GM12878 (cell line): ENCODE data around the gene CCNH. TPM values are rescaled to one million over a fixed set of nuclear protein-coding genes. Genes with fewer than 3 reads are reported as not detected.

Experiments
- ATAC-seq: fragments of 200-7000 bp; cut with Tn5 transposase; 3 replicates; pipeline ENCODE4 v1.9.1; 2020; ENCODE audit warnings: mild to moderate bottlenecking, moderate library complexity
- BruUV-seq: library from RNA; stranded (reverse); fragments of 400-500 nt; replicated peaks from 2 replicates; lab custom pipeline; 2021; lab: Mats Ljungman, UMichigan
- CTCF ChIA-PET: fragments of 300-600 bp; sonication (Branson Sonifier 250); formaldehyde crosslinking; extraction: SDS; loops from one replicate; lab custom pipeline; 2021; ENCODE audit warnings: inconsistent platforms; lab: Yijun Ruan, JAX
- POLR2A ChIA-PET: fragments of 350-600 bp; formaldehyde crosslinking; extraction: SDS; loops from one replicate; lab custom pipeline; 2021; ENCODE audit warnings: inconsistent platforms; lab: Charles Lee
- RAD21 ChIA-PET: fragments of 300-600 bp; sonication (Branson Sonifier 250); formaldehyde crosslinking; loops from one replicate; lab custom pipeline; 2023; ENCODE audit warnings: antibody characterized with exemption; ENCODE audit not compliant: unreplicated experiment; lab: Charles Lee
- SMC1A ChIA-PET: fragments of 300-600 bp; sonication (Branson Sonifier 250); formaldehyde crosslinking; loops from one replicate; lab custom pipeline; 2023; ENCODE audit not compliant: unreplicated experiment, uncharacterized antibody; lab: Charles Lee
- DNase-seq: peaks from one replicate; pipeline ENCODE4 v3.0.0-alpha.2; 2011; ENCODE audit warnings: low read depth, low spot score
- FAIRE-seq: peaks from 3 replicates; lab custom pipeline; 2011; peaks lifted over from hg19 to GRCh38; lab: Jason Lieb, UNC
- H2AFZ ChIP-seq: 2 replicates; pipeline ENCODE4 v1.6.0; 2011; ENCODE audit warnings: low read depth, low read length, control low read depth; ENCODE audit not compliant: control insufficient read depth
- H3K27ac ChIP-seq: 2 replicates; pipeline ENCODE4 v1.5.1; 2011; ENCODE audit warnings: control low read depth; ENCODE audit not compliant: control insufficient read depth, insufficient read depth
- H3K27me3 ChIP-seq, 2 experiments: replicated peaks in 1 of 2; 2 replicates each; pipeline versions ENCODE4 v1.6.0 to v1.6.1; 2011; ENCODE audit warnings: low read length in 1 of 2; ENCODE audit not compliant: control insufficient read depth in 2 of 2, insufficient read depth in 2 of 2
- H3K36me3 ChIP-seq, 2 experiments: 2 replicates each; pipeline ENCODE4 v1.5.1; 2011; ENCODE audit warnings: low read length in 1 of 2; ENCODE audit not compliant: control insufficient read depth in 2 of 2, insufficient read depth in 2 of 2
- H3K4me1 ChIP-seq: 2 replicates; pipeline ENCODE4 v1.6.1; 2011; ENCODE audit warnings: mild to moderate bottlenecking, low read length, moderate library complexity, mixed read lengths; ENCODE audit not compliant: control insufficient read depth, insufficient read depth
- H3K4me2 ChIP-seq: 2 replicates; pipeline ENCODE4 v1.6.0; 2011; ENCODE audit warnings: control low read depth; ENCODE audit not compliant: control insufficient read depth, insufficient read depth
- H3K4me3 ChIP-seq: fragments of 200-600 bp; sonication (generic); 2 replicates; pipeline ENCODE4 v1.5.1; 2016
- H3K79me2 ChIP-seq: 2 replicates; pipeline ENCODE4 v1.6.0; 2011; ENCODE audit warnings: low read length; ENCODE audit not compliant: control insufficient read depth, insufficient read depth
- H3K9ac ChIP-seq: 2 replicates; pipeline ENCODE4 v1.8.0; 2011; ENCODE audit warnings: low read length, control low read depth, mixed read lengths; ENCODE audit not compliant: control insufficient read depth, insufficient read depth
- H3K9me3 ChIP-seq: replicated peaks from 3 replicates; pipeline ENCODE4 v1.5.1; 2011; ENCODE audit warnings: mild to moderate bottlenecking, low read length; ENCODE audit not compliant: control insufficient read depth, insufficient read depth
- H4K20me1 ChIP-seq: 2 replicates; pipeline ENCODE4 v1.6.0; 2011; ENCODE audit not compliant: control insufficient read depth, insufficient read depth
- ETV6 ChIP-seq, 2 experiments: fragments of 450-650 bp in 1 of 2; IDR thresholded peaks in 1 of 2; conservative IDR thresholded peaks in 1 of 2; 2 replicates each; pipeline ENCODE4 v1.6.1; 2014; ENCODE audit warnings: antibody characterized with exemption in 1 of 2, borderline replicate concordance in 1 of 2, low read depth in 1 of 2, mild to moderate bottlenecking in 1 of 2, moderate library complexity in 1 of 2
- GATAD2B ChIP-seq: fragments of 450-650 bp; conservative IDR thresholded peaks from 2 replicates; pipeline ENCODE4 v1.6.1; 2017; ENCODE audit warnings: low read depth, mild to moderate bottlenecking, moderate library complexity
- HCFC1 ChIP-seq: fragments of 150-350 bp; IDR thresholded peaks from 2 replicates; pipeline ENCODE4 v1.6.1; 2014; ENCODE audit warnings: low read length
- HDGF ChIP-seq: fragments of 450-650 bp; IDR thresholded peaks from 2 replicates; pipeline ENCODE4 v1.6.1; 2016; ENCODE audit warnings: antibody characterized with exemption
- KDM1A ChIP-seq: fragments of 200-600 bp; sonication (generic); IDR thresholded peaks from 2 replicates; pipeline ENCODE4 v1.6.1; 2016; ENCODE audit warnings: borderline replicate concordance
- NFIC ChIP-seq: IDR thresholded peaks from 2 replicates; pipeline ENCODE4 v1.6.1; 2012; ENCODE audit warnings: low read depth, mild to moderate bottlenecking, inconsistent platforms, low read length, moderate library complexity
- NRF1 ChIP-seq: conservative IDR thresholded peaks from 2 replicates; pipeline ENCODE4 v1.6.1; 2011; ENCODE audit warnings: mild to moderate bottlenecking, low read depth, low read length, improper control_type of control experiment
- PAX8 ChIP-seq: fragments of 450-650 bp; IDR thresholded peaks from 2 replicates; pipeline ENCODE4 v1.6.1; 2017; ENCODE audit warnings: mild to moderate bottlenecking, moderate library complexity
- SPI1 ChIP-seq: IDR thresholded peaks from 2 replicates; pipeline ENCODE4 v1.6.1; 2011; ENCODE audit warnings: low read depth, mild to moderate bottlenecking, low read length, moderate library complexity, borderline replicate concordance; ENCODE audit not compliant: insufficient read depth
- SREBF1 ChIP-seq: IDR thresholded peaks from 2 replicates; pipeline ENCODE4 v1.6.1; 2012; ENCODE audit warnings: mild to moderate bottlenecking, low read length
- SREBF2 ChIP-seq: IDR thresholded peaks from 2 replicates; pipeline ENCODE4 v1.6.1; 2012; ENCODE audit warnings: mild to moderate bottlenecking, low read length
- ZNF622 ChIP-seq: fragments of 450-650 bp; IDR thresholded peaks from 2 replicates; pipeline ENCODE4 v1.6.1; 2017; ENCODE audit warnings: mild to moderate bottlenecking, inconsistent platforms
- WGBS: methylation state at CpG from one replicate; pipeline ENCODE4 v1.1.6; 2016; ENCODE audit warnings: low lambda C conversion rate; ENCODE audit not compliant: insufficient replicate concordance, insufficient coverage; ENCODE audit errors: missing lambda C conversion rate; 5-methylcytosine and 5-hydroxymethylcytosine counted together
- in situ Hi-C: fragments of 300-500 bp; cut with MboI; formaldehyde crosslinking; loops from 9 replicates; pipeline ENCODE4 v1.14.3; 2018; ENCODE audit warnings: mixed read lengths
- intact Hi-C: fragments of 100-400 bp; cut with micrococcal nuclease; formaldehyde crosslinking; loops from one replicate; pipeline ENCODE4 v1.14.2; 2022; ENCODE audit not compliant: unreplicated experiment
- polyA plus RNA-seq, 11 experiments: library from polyadenylated mRNA; depleted of rRNA in 4 of 11; unstranded in 6 of 11; stranded (reverse) in 5 of 11; fragments of >200 nt; fragmentation: Nextera tagmentation in 4 of 11; fragmentation: Illumina TruSeq in 1 of 11; extraction: Ambion mirVana in 4 of 11; extraction: Trizol in 1 of 11; gene quantifications; 1 replicate in 1 of 11; 2 replicates in 10 of 11; pipeline versions ENCODE4 v1.2.1 to v1.2.3, GENCODE V29; 2011 to 2016; ENCODE audit warnings: inconsistent platforms in 2 of 11, missing spikeins in 2 of 11, low read depth in 1 of 11
- total RNA-seq, 4 experiments: library from RNA; depleted of rRNA in 3 of 4; stranded (reverse); fragments of >200 nt in 3 of 4; fragmentation: Illumina TruSeq in 1 of 4; extraction: Trizol in 1 of 4; gene quantifications; 2 replicates each; pipeline versions ENCODE4 v1.2.1 to v1.2.3, GENCODE V29; 2013 to 2021
- TF ChIP-seq, protein P1 (sequence below): fragments of 450-650 bp; IDR thresholded peaks from 2 replicates; pipeline ENCODE4 v1.6.1; 2016; ENCODE audit warnings: mild to moderate bottlenecking
- TF ChIP-seq, protein P2 (sequence below): fragments of 450-650 bp; IDR thresholded peaks from 2 replicates; pipeline ENCODE4 v1.6.1; 2017; ENCODE audit warnings: mild to moderate bottlenecking, low read depth, inconsistent platforms; ENCODE audit not compliant: poor library complexity, severe bottlenecking
- TF ChIP-seq, protein P3 (sequence below): fragments of 150-350 bp; IDR thresholded peaks from 2 replicates; pipeline ENCODE4 v1.6.1; 2014; ENCODE audit warnings: mild to moderate bottlenecking, low read depth, low read length

Gene CCNH
- total and polyA plus RNA-seq, 10 of the 15 experiments (the other 5 are each of a cell fraction or from before 2014, with no cell fraction given), result 43.9 to 116 (median 81.4) TPM

DNA sequence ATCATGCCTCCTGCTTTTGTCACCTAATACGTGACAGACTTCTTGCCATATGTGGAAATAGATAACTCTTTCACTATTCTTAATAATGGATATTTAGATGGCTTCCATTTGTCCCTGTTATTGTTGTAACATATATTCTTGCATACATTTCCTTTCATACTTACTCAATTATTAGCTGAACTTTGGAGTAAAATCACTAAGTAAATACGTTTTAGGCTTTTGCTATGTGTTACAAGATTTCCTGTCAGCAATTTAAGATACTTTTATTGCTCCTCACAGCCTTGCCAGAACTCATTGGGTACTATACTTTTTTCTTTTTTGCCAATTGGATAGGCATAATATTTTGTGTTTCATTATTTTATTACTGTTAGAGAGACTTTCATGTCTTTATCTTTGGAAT is 26.9 kb downstream of the CCNH start:
- Histone ChIP-seq H3K9me3 (no peaks in the 10 kb centered on the region), H3K4me2 (no peak overlapping the region), H4K20me1 (no peaks in the 10 kb centered on the region), H3K4me1 (no peaks in the 10 kb centered on the region), H3K9ac (no peak overlapping the region), H3K27ac (no peak overlapping the region), H3K4me3 (no peak overlapping the region), H2AFZ (no peak overlapping the region), H3K36me3 (peaks cover 0 to 24% of the 10 kb centered on the region in 2 experiments; a peak in 3 of 4 replicates), H3K27me3 (no peaks in the 10 kb centered on the region), H3K79me2 (no peaks in the 10 kb centered on the region)
- no TSS peak for BruUV-seq
- CTCF ChIA-PET, result interaction anchor here (1.3 to 1.7 kb wide), 3 partner anchors 14 to 319 kb away, joined by 3 to 11 read pairs (median 10); no protein-coding TSS in a partner anchor
- TF ChIP-seq, protein P1, sequence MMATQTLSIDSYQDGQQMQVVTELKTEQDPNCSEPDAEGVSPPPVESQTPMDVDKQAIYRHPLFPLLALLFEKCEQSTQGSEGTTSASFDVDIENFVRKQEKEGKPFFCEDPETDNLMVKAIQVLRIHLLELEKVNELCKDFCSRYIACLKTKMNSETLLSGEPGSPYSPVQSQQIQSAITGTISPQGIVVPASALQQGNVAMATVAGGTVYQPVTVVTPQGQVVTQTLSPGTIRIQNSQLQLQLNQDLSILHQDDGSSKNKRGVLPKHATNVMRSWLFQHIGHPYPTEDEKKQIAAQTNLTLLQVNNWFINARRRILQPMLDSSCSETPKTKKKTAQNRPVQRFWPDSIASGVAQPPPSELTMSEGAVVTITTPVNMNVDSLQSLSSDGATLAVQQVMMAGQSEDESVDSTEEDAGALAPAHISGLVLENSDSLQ, result no peak
- TF ChIP-seq SREBF2, result no peak
- TF ChIP-seq, protein P2, sequence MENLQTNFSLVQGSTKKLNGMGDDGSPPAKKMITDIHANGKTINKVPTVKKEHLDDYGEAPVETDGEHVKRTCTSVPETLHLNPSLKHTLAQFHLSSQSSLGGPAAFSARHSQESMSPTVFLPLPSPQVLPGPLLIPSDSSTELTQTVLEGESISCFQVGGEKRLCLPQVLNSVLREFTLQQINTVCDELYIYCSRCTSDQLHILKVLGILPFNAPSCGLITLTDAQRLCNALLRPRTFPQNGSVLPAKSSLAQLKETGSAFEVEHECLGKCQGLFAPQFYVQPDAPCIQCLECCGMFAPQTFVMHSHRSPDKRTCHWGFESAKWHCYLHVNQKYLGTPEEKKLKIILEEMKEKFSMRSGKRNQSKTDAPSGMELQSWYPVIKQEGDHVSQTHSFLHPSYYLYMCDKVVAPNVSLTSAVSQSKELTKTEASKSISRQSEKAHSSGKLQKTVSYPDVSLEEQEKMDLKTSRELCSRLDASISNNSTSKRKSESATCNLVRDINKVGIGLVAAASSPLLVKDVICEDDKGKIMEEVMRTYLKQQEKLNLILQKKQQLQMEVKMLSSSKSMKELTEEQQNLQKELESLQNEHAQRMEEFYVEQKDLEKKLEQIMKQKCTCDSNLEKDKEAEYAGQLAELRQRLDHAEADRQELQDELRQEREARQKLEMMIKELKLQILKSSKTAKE, result no peak
- TF ChIP-seq ZNF622, result no peak
- no peak for TF ChIP-seq SPI1
- no peak for TF ChIP-seq KDM1A
- TF ChIP-seq NFIC, result no peak
- TF ChIP-seq HDGF, result no peak
- no peak for TF ChIP-seq GATAD2B
- no peak for TF ChIP-seq PAX8
- TF ChIP-seq, protein P3, sequence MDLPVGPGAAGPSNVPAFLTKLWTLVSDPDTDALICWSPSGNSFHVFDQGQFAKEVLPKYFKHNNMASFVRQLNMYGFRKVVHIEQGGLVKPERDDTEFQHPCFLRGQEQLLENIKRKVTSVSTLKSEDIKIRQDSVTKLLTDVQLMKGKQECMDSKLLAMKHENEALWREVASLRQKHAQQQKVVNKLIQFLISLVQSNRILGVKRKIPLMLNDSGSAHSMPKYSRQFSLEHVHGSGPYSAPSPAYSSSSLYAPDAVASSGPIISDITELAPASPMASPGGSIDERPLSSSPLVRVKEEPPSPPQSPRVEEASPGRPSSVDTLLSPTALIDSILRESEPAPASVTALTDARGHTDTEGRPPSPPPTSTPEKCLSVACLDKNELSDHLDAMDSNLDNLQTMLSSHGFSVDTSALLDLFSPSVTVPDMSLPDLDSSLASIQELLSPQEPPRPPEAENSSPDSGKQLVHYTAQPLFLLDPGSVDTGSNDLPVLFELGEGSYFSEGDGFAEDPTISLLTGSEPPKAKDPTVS, result no peak
- no peak for TF ChIP-seq HCFC1
- no peak for TF ChIP-seq NRF1
- no peak for TF ChIP-seq ETV6 (conservative IDR thresholded peaks at IDR 0.05 in 1 of 2, IDR thresholded peaks at IDR 0.05 in 1 of 2; ENCODE audit: borderline replicate concordance in 1 of 2, low read depth in 1 of 2)
- no peak for TF ChIP-seq SREBF1
- SMC1A ChIA-PET, result interaction anchor here (0.6 to 2.7 kb wide), 7 partner anchors 9 to 315 kb away, joined by 3 to 15 read pairs (median 5); no protein-coding TSS in a partner anchor
- intact Hi-C loops, result no loop called here
- ATAC-seq (no peak), FAIRE-seq (no peak), DNase-seq (no peak)
- WGBS, result 98% methylated on average over 2 of the region's 2 CpGs
- in situ Hi-C loops, result no loop called here
- POLR2A ChIA-PET, result no interaction called here
- RAD21 ChIA-PET, result interaction anchor here (1.3 kb wide), 1 partner anchor 12 kb away, joined by 3 read pairs; no protein-coding TSS in a partner anchor
